ENCODE data around the gene CLSTN2.

CLSTN2 gene

DNA sequence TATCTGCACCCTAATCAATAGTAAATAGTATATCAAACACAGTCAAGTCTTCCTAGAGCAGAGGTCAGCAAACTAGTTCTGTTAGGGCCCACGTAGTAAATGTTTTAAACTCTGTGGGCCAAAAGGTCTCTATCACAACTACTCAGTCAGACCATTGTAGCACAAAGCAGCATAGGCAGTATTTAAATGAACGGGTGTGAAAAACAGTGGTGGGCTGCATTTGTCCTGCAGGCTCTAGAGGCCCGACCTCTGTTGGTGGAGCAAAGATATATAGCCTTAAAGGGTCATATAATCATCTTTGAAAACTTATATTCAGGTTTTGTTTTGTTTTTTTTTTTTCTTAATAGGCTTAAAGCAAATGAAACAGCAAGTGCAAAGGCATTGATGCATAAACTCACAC, 416.5 kb downstream of the CLSTN2 start:
- DNase-seq, result no peak

DNA sequence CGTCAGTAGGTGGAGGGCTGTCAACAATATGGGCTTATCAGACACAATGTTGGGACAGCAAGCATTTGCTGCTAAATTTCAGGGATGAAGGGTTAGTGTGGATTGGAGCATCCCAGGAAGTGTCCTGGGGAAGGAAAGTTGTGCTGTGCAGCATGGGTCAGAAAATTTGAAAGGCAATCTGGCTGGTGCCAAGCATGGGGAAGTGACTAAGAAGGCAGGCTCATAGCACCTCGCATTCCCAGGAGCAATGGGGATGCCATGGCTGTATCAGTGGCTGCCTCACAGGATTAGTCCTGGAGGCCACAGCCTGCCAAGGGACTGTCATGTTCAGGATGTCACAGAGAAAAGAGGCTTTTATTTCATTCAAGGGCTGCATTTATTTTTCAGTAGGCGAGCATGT, 420.5 kb downstream of the CLSTN2 start:
- no peak for DNase-seq

GRCh38 chr3:140358686-140359085, 423.7 kb downstream of the CLSTN2 start:
- no peak for DNase-seq

DNA sequence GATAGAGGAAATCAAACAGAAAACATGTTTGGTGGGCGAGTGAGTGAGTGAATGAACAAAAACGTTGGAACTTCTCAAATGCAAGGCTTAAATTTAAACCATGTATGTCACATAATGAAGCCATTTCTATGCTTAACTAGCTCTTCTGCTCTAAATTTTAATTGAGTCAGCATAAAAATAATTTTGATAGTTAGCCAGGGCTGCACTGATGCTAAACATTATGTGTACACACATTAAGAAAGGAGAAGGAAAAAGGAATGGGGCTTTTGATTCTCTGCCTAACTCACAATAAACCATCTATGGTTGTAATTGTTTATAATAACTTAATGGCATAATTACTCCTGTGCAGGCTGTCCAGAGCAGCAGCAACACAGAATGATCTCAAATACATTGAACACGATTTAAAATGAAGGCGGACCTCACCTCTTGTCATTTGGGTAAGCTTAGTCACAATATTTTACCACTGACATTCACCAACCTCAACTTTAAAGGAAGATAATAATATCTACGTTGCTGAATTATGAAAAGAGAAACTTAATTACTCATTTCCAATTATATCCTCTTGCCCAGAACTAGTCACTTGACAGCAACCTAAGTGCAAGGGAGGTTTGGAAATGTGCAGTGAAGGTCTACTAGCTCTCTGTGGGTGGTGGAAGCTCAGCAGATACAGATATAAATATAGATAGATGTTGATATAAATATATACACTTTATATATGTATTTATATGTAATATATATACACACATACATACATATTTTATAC, 424.4 kb downstream of the CLSTN2 start:
- DNase-seq, result no peak

DNA sequence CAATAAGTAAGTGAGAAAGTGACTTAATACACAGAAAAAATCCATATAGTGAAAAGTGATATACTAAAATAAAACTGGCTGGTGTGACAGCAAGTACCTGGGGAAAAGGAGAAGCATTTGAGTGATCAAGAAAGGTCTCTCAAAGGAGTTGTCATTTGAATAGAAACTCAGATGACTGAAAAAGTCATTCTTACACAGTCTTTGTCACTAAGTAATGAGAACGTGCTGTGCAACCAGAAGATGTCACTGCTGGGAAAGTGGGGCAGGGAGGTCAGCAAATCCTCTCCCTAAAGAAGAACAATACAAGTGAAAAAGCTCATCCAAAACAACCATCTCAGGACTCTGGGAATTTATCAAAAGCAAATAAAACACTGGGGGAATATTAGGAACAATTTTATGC, 425.3 kb downstream of the CLSTN2 start:
- no peak for DNase-seq

- DNase-seq, result no peak
These were observed 428.8 kb downstream of the CLSTN2 start for GRCh38 chr3:140363801-140364200.

- DNase-seq, result no peak
These were observed 431.1 kb downstream of the CLSTN2 start for GRCh38 chr3:140365872-140366697.

GRCh38 chr3:140368223-140368811, 433.3 kb downstream of the CLSTN2 start:
- no peak for DNase-seq

- no peak for DNase-seq
These were observed 435.7 kb downstream of the CLSTN2 start for GRCh38 chr3:140370686-140371085.

- peak; percentile 45 for DNase-seq
These were observed 438.2 kb downstream of the CLSTN2 start for GRCh38 chr3:140373234-140373633.

DNA sequence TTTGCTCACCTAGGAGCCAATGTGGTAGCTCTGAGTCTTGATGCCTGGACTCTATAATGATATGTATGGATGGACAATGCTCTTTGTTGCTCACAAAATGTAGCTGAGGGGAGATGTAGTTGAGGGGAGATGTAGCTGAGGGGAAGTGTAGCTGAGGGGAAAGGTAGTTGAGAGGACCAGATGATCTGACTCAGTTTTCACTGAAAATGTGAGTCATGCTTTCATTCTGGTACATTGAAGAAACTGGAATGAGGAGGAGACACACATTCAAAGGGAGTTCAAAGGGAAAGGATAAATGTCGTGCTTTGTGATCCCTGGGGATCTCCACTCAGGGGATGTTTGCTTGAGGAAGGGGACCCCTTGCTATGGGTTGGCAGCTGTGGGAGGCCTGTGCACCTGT, 440.0 kb downstream of the CLSTN2 start:
- DNase-seq, result no peak

- no peak for DNase-seq
These were observed 441.3 kb downstream of the CLSTN2 start for GRCh38 chr3:140376136-140376889.

DNA sequence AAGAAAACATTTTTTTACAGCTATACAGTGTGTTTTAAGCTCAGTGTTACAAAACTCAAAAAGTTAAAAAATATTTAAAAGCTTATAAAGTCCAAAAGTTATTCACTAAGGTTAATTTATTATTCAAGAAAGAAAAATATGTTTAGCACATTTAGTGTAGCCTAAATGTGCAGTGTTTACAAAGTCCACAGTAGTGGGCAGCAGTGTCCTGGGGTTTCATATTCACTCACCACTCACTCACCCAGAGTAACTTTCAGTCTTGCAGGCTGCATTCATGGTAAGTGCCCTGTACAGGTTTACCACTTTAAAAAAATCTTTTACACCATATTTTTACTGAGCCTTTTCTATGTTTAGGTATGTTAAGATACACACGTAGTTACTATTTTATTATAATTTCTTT, 442.7 kb downstream of the CLSTN2 start:
- no peak for DNase-seq

DNA sequence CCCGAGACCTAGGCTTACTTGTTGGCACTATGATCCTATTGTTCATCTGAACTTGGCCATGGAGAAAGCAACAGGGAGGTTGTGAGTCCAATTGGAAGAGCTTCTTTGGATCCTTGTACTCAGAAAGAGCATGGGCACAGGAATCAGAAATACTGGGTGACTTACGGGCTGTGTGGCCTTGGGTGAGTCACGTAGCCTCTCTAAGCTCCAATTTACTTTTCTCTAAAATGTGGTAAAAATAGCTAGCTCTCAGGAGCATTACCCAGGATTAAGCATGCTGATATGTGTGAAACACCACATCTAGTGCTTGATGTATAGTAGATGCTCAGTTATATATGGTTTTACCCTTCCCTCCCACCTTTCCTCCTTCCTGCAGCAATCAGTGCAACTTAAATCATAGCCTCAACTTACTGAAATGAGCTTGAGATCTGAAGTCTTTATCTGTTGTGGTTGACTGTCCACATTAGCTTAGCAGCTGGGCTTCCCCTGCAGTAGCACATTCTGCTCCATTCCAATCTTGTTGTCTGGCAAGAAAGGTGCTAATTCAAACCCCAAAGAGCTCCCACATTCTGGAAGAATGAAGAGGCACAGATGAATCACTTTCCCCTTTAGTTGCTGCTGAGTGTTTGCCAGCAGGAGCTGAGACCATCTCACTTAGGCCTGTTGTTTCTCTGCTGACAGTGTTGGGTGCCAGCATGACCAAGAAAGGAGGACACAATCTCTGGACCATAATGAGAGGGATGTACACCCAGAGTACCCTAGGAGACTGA, 443.8 kb downstream of the CLSTN2 start:
- no peak for DNase-seq

- no peak for DNase-seq
These were observed 449.2 kb downstream of the CLSTN2 start for GRCh38 chr3:140384028-140384771.

DNA sequence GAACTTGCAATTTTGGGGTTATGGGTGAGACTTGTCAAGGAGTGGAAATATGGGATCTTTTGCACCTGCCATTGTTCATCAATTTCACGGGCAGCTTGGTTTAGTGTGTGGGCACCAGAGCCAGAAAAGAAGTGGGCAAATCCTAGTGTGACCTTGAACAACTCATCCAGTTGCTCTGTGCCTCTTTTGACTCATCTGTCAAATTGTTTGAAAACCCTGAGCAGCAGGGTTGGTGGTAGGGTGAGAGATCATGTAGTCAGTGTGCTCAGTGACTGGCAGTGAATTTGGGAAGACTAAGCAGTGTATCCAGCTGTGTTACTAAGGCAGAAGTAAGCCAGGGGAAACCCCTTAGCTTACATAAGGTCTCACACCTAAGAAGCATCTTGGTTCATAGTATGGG, 449.9 kb downstream of the CLSTN2 start:
- DNase-seq, result peak; percentile 8

DNA sequence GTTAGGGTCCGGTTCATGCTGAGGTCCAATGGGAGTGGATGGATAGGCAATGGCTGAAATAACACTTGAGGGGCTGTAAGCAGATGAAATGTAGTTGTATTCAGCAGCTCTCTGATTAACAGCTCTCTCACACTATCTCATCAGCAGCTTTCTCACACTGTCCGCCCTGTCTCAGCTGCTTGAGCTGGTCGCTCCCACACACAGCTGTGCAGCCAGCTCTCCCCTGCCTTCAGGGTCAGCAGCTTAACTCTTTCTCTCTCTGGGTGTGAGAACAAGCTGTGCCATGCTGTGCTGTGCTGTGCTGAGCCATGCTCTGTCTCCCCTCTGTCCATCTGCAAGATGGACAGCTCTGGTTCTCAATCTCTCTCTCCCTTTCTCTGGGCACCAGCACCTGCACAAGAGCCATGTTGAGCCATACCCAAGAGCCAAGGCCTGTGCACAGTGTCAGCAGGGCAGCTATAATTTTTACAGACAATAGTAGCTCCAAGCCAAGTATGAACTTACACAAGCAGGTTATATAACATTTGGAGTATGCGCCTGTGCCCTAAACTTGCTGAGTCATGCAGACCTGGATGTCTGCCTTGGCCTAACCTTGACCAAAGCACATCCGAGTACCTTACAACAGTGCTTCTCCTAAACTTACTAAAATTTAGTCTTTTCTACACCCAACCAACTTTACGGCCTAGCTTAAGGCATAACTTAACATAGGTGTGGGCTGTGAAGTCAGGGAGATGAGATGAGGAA, 451.5 kb downstream of the CLSTN2 start:
- peak; percentile 22 for DNase-seq

DNA sequence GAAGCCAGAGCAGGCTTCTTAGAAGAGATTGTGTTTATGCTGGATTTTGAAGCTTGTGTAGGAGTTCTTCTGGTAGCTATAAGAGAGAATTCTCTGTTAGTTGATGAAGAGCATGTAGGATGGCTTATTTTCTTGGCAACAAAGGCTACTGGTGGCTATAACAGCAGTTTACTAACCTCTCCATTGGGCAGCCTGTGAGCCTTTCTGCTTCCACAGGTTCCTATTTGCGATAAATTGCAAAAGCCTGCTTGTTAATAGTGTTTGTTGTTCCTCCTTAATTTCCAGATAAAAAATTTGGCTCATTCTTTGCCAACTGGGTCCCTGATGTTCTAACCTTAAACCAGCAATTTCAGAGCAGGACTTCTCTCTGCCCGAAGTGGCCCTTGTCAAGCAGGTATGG, 452.3 kb downstream of the CLSTN2 start:
- DNase-seq, result no peak

GRCh38 chr3:140388202-140388922, 453.4 kb downstream of the CLSTN2 start:
- no peak for DNase-seq

DNA sequence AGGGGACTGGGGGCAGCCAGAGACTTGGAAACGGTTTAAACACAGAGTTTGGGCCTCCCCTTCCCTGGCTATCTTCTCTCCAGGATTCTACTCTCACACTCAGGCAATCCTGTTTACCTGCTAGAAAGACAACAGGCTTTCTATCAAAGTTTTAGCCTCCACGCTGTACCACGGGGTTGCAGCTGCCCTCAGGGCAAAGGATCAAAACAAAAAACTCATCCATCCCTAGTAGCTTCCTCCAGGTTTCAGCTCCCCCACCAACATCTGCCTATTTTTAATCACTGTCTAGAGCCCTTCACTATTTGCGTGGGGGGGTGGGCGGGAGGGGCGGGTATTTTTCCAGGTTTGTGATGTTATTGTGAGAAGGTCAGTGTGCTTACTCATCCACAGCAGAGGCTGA, 456.1 kb downstream of the CLSTN2 start:
- DNase-seq, result no peak
